ENCODE measurements around the gene DLGAP1. TPM values are rescaled to one million over a fixed set of nuclear protein-coding genes. Genes with fewer than 3 reads are reported as not detected.

The DLGAP1 gene
- total and polyA plus RNA-seq, 10 of the 15 experiments (the other 5 are each of a cell fraction or from before 2014, with no cell fraction given) = 0.23 to 27.6 (median 1.9) TPM

- TF ChIP-seq ZZZ3 (IDR thresholded peaks at IDR 0.05; ENCODE audit: control insufficient read depth, insufficient read length, low read depth) = no peak
- no peak for TF ChIP-seq IRF4 (IDR thresholded peaks at IDR 0.05; ENCODE audit: low read depth, low read length)
These were observed 258.8 kb downstream of the DLGAP1 start (continued) for GRCh38 chr18:4196351-4196750.

GRCh38 chr18:4193086-4193485 lies 262.0 kb downstream of the DLGAP1 start:
- ChIA-PET POLR2A (interaction anchor here (1.5 kb wide), 1 partner anchor 30 kb away, joined by 3 read pairs; no protein-coding TSS in a partner anchor), SMC1A (ENCODE audit: uncharacterized antibody, unreplicated experiment) (interaction anchor here (0.7 to 5.4 kb wide), 9 partner anchors 10 to 75 kb away, joined by 3 to 32 read pairs (median 3); no protein-coding TSS in a partner anchor), RAD21 (ENCODE audit: unreplicated experiment) (interaction anchor here (1.0 to 1.6 kb wide), 2 partner anchors 10 to 59 kb away, joined by 3 to 4 read pairs; no protein-coding TSS in a partner anchor), CTCF (interaction anchor here (0.9 to 1.7 kb wide), 6 partner anchors 10 to 47 kb away, joined by 3 to 5 read pairs (median 3); no protein-coding TSS in a partner anchor)
- intact Hi-C loops (cut with micrococcal nuclease; ENCODE audit: unreplicated experiment) = no loop called here
- in situ Hi-C loops (cut with MboI) = no loop called here
- Histone ChIP-seq H3K79me2 (ENCODE audit: control insufficient read depth, insufficient read depth, low read length) (no peaks in the 10 kb centered on the region), H3K4me2 (ENCODE audit: control insufficient read depth, insufficient read depth) (no peak overlapping the region), H3K9me3 (replicated peaks; ENCODE audit: control insufficient read depth, insufficient read depth, low read length) (no peaks in the 10 kb centered on the region; the same call in 2 of the 3 replicates), H3K9ac (ENCODE audit: control insufficient read depth, insufficient read depth, low read length) (no peak overlapping the region), H3K36me3 (ENCODE audit: control insufficient read depth in 2 of 2, insufficient read depth in 2 of 2, low read length in 1 of 2) (no peaks in the 10 kb centered on the region), H2AFZ (ENCODE audit: control insufficient read depth, low read depth, low read length) (no peak overlapping the region), H3K27ac (ENCODE audit: control insufficient read depth, insufficient read depth) (no peak overlapping the region), H3K4me3 (no peak overlapping the region), H4K20me1 (ENCODE audit: control insufficient read depth, insufficient read depth) (no peaks in the 10 kb centered on the region), H3K27me3 (replicated peaks in 1 of 2; ENCODE audit: control insufficient read depth in 2 of 2, insufficient read depth in 2 of 2, low read length in 1 of 2) (no peaks in the 10 kb centered on the region), H3K4me1 (ENCODE audit: control insufficient read depth, insufficient read depth, low read length) (no peaks in the 10 kb centered on the region)
- WGBS (ENCODE audit: insufficient coverage, insufficient replicate concordance, low lambda C conversion rate, missing lambda C conversion rate) = 0% methylated on average over 3 of the region's 3 CpGs
- FAIRE-seq (no peak), DNase-seq (ENCODE audit: low read depth, low spot score) (no peak), ATAC-seq (no peak; the same call in 2 of the 3 replicates)
- BruUV-seq (replicated peaks) = no TSS peak
- TF ChIP-seq EED (IDR thresholded peaks at IDR 0.05; ENCODE audit: low read depth) = no peak
- no peak for TF ChIP-seq DPF2 (IDR thresholded peaks at IDR 0.05)
- no peak for TF ChIP-seq CHD4 (IDR thresholded peaks at IDR 0.05)
- TF ChIP-seq PML (IDR thresholded peaks at IDR 0.05; ENCODE audit: low read length) = no peak
- TF ChIP-seq KDM1A (IDR thresholded peaks at IDR 0.05; ENCODE audit: borderline replicate concordance) = no peak
- no peak for TF ChIP-seq STAT1 (conservative IDR thresholded peaks at IDR 0.05)
- no peak for TF ChIP-seq WRNIP1 (IDR thresholded peaks at IDR 0.05; ENCODE audit: borderline replicate concordance, low read depth, low read length)
- TF ChIP-seq PRDM15 (CRISPR knock-in tag; IDR thresholded peaks at IDR 0.05) = no peak
- TF ChIP-seq CBX5 (IDR thresholded peaks at IDR 0.05; ENCODE audit: low read depth) = no peak
- TF ChIP-seq BHLHE40 (IDR thresholded peaks at IDR 0.05; ENCODE audit: borderline replicate concordance in 1 of 2, low read depth in 2 of 2, low read length in 1 of 2) = no peak
- TF ChIP-seq FOXK2 (IDR thresholded peaks at IDR 0.05) = no peak
- TF ChIP-seq SKIL (IDR thresholded peaks at IDR 0.05; ENCODE audit: low read depth, poor library complexity, severe bottlenecking) = no peak
- TF ChIP-seq RBBP5 (conservative IDR thresholded peaks at IDR 0.05) = no peak
- TF ChIP-seq ZNF274 (IDR thresholded peaks at IDR 0.05; ENCODE audit: insufficient read depth, insufficient read length) = no peak
- TF ChIP-seq ESRRA (IDR thresholded peaks at IDR 0.05; ENCODE audit: low read length) = no peak
- no peak for TF ChIP-seq CEBPB (IDR thresholded peaks at IDR 0.05; ENCODE audit: borderline replicate concordance in 1 of 2, low read depth in 2 of 2, low read length in 2 of 2)
